ENCODE results near the gene SPATS2L. TPM values are rescaled to one million over a fixed set of nuclear protein-coding genes. Genes with fewer than 3 reads are reported as not detected.

SPATS2L gene
- total RNA-seq, 6 donors from 2014 or later = 57.6 to 127 (median 80.4) TPM

- Histone ChIP-seq H3K4me1 (no peaks in the 10 kb centered on the region), H3K4me3 (no peak overlapping the region), H3K36me3 (peaks cover 10 to 69% (median 33%) of the 10 kb centered on the region in 4 donors), H3K9me3 (no peaks in the 10 kb centered on the region), H3K27me3 (no peaks in the 10 kb centered on the region), H3K27ac (no peak overlapping the region)
- DNase-seq (no peak), ATAC-seq (ENCODE audit: low FRiP score in 2 of 2) (no peak)
- TF ChIP-seq POLR2A (IDR thresholded peaks at IDR 0.05) (no peak), CTCF (IDR thresholded peaks at IDR 0.05) (no peak), EP300 (IDR thresholded peaks at IDR 0.05) (no peak), POLR2AphosphoS5 (IDR thresholded peaks at IDR 0.05) (no peak)
Observed at GRCh38 chr2:200492656-200493055, 186.2 kb downstream of the SPATS2L start.

GRCh38 chr2:200494048-200494447 lies 187.6 kb downstream of the SPATS2L start:
- Histone ChIP-seq H3K27ac (no peak overlapping the region), H3K36me3 (peaks cover 14 to 83% (median 36%) of the 10 kb centered on the region in 4 donors), H3K9me3 (no peaks in the 10 kb centered on the region), H3K4me3 (no peak overlapping the region), H3K4me1 (no peaks in the 10 kb centered on the region), H3K27me3 (no peaks in the 10 kb centered on the region)
- no peak for TF ChIP-seq POLR2AphosphoS5 (IDR thresholded peaks at IDR 0.05)
- TF ChIP-seq POLR2A (IDR thresholded peaks at IDR 0.05) = no peak
- TF ChIP-seq EP300 (IDR thresholded peaks at IDR 0.05) = no peak
- no peak for TF ChIP-seq CTCF (IDR thresholded peaks at IDR 0.05)
- 88 to 92% methylated on average over 2 of the region's 2 CpGs for WGBS, 2 donors
- ATAC-seq (ENCODE audit: low FRiP score in 2 of 2) (no peak), DNase-seq (no peak)

DNA sequence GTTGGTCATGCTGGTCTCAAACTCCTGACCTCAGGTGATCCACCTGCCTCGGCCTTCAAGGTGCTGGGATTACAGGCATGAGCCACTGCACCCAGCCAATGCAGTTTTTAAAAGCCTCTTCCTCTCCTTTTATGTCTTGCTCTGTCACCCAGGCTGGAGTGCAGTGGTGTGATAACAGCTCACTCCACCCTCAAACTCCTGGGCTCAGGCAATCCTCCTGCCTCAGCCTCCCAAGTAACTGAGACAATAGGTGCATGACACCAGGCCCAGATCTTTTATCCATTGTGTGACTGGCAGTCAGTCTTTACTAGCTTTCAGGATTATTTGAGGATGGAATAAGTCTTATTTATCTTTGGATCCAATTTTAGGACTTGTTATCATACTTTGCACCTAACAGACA lies 190.2 kb downstream of the SPATS2L start:
- DNase-seq = no peak
- no peak for ATAC-seq (ENCODE audit: low FRiP score in 2 of 2)

GRCh38 chr2:200498402-200499162 lies 192.1 kb downstream of the SPATS2L start:
- H3K9me3 ChIP-seq = no peaks in the 10 kb centered on the region
- no peak for ATAC-seq (ENCODE audit: low FRiP score in 2 of 2)
- WGBS, 2 donors = 93 to 95% methylated on average over 2 of the region's 2 CpGs

More for the DNA sequence above, 190.2 kb downstream of the SPATS2L start:
- H3K27me3 ChIP-seq = no peaks in the 10 kb centered on the region
- H3K9me3 ChIP-seq = no peaks in the 10 kb centered on the region
- WGBS, 2 donors = 83 to 100% methylated on average over 1 of the region's 1 CpG
- no peaks in the 10 kb centered on the region for H3K4me1 ChIP-seq
- H3K27ac ChIP-seq = no peak overlapping the region
- TF ChIP-seq EP300 (IDR thresholded peaks at IDR 0.05) = no peak
- no peak for TF ChIP-seq POLR2A (IDR thresholded peaks at IDR 0.05)
- no peak for TF ChIP-seq CTCF (IDR thresholded peaks at IDR 0.05)
- no peak for TF ChIP-seq POLR2AphosphoS5 (IDR thresholded peaks at IDR 0.05)
- no peak overlapping the region for H3K4me3 ChIP-seq
- H3K36me3 ChIP-seq = peaks cover 10 to 65% (median 18%) of the 10 kb centered on the region in 4 donors

More at GRCh38 chr2:200498402-200499162, 192.1 kb downstream of the SPATS2L start:
- peaks cover 4 to 54% (median 11%) of the 10 kb centered on the region in 4 donors for H3K36me3 ChIP-seq
- no peaks in the 10 kb centered on the region for H3K4me1 ChIP-seq
- H3K27me3 ChIP-seq = no peaks in the 10 kb centered on the region
- H3K27ac ChIP-seq = no peak overlapping the region
- no peak overlapping the region for H3K4me3 ChIP-seq
- TF ChIP-seq POLR2AphosphoS5 (IDR thresholded peaks at IDR 0.05) (no peak), EP300 (IDR thresholded peaks at IDR 0.05) (no peak), POLR2A (IDR thresholded peaks at IDR 0.05) (no peak), CTCF (IDR thresholded peaks at IDR 0.05) (no peak)
- no peak for DNase-seq
